Measurements from ENCODE around the gene TNFRSF4. TPM values are rescaled to one million over a fixed set of nuclear protein-coding genes. Genes with fewer than 3 reads are reported as not detected.
"Not testable (repeated sequence)": the region's sequence is repeated elsewhere in the genome, so short reads cannot be mapped to it uniquely, and the experiment has no call there.

Gene TNFRSF4
- total RNA-seq, 2 experiments from 2014 or later = 1.1 TPM; not detected in 1

DNA sequence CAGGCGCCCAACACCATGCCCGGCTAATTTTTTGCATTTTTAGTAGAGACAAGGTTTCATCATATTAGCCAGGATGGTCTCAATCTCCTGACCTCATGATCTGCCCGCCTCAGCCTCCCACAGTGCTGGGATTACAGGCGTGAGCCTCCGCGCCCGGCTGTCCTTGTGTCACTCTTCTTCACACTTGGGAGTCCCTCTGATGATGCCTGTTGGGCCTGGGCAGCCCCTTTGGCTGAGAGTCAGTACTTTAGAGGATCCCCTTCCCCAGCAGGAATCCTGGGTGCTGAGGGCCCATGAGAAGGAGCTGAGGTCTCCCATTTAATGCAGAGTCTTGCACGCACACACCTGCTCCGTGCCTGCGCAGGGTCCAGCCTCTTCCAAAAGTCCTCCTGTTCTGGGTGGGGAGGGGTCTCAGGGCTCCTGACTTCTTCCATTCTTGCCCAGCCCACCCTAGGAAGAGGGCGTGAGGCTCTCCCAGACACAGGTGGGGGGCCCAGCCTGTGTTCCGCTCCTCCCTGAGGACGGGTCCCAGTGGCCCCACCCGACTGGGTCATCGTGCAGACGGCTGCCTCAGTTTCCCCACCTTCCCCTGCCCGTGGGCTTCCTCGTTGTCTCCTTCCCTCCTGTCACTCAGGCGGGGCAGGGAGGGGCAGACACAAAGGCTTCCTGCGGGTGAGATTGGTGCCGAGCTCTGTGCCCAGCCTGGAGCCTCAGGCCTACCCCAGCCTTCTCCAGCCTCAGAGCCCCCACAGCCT is 36.3 kb downstream of the TNFRSF4 start:
- ChIA-PET POLR2A (no interaction called here), CTCF (ENCODE audit: unreplicated experiment) (no interaction called here)
- H3K9me3 ChIP-seq (ENCODE audit: low read length) = no peaks in the 10 kb centered on the region
- H3K79me2 ChIP-seq (ENCODE audit: insufficient read depth, low read depth, low read length) = no peaks in the 10 kb centered on the region
- BruUV-seq (replicated peaks) = no TSS peak
- no peak overlapping the region for H2AFZ ChIP-seq (ENCODE audit: low read length)
- H3K4me1 ChIP-seq (ENCODE audit: insufficient read depth, low read length, poor library complexity, severe bottlenecking) = no peaks in the 10 kb centered on the region
- intact Hi-C loops (cut with micrococcal nuclease; ENCODE audit: unreplicated experiment) = no loop called here
- no peaks in the 10 kb centered on the region for H3K36me3 ChIP-seq (ENCODE audit: insufficient read depth, low read length)
- H3K9me2 ChIP-seq (ENCODE audit: insufficient read depth, low read length) = no peaks in the 10 kb centered on the region
- H3K4me2 ChIP-seq (ENCODE audit: low read length) = no peak overlapping the region
- DNase-seq (ENCODE audit: low spot score) = no peak
- no peak overlapping the region for H3K27ac ChIP-seq (ENCODE audit: low read depth, low read length, poor library complexity, severe bottlenecking)
- no peak for TF ChIP-seq EZH2phosphoT487 (IDR thresholded peaks at IDR 0.05; ENCODE audit: borderline replicate concordance, low read depth, low read length)
- TF ChIP-seq, protein P1, sequence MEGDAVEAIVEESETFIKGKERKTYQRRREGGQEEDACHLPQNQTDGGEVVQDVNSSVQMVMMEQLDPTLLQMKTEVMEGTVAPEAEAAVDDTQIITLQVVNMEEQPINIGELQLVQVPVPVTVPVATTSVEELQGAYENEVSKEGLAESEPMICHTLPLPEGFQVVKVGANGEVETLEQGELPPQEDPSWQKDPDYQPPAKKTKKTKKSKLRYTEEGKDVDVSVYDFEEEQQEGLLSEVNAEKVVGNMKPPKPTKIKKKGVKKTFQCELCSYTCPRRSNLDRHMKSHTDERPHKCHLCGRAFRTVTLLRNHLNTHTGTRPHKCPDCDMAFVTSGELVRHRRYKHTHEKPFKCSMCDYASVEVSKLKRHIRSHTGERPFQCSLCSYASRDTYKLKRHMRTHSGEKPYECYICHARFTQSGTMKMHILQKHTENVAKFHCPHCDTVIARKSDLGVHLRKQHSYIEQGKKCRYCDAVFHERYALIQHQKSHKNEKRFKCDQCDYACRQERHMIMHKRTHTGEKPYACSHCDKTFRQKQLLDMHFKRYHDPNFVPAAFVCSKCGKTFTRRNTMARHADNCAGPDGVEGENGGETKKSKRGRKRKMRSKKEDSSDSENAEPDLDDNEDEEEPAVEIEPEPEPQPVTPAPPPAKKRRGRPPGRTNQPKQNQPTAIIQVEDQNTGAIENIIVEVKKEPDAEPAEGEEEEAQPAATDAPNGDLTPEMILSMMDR (conservative IDR thresholded peaks at IDR 0.05; ENCODE audit: low read length) = no peak
- no peak overlapping the region for H3K4me3 ChIP-seq (ENCODE audit: low read depth, low read length, poor library complexity, severe bottlenecking)
- no peaks in the 10 kb centered on the region for H4K20me1 ChIP-seq (ENCODE audit: insufficient read depth, low read length)

DNA sequence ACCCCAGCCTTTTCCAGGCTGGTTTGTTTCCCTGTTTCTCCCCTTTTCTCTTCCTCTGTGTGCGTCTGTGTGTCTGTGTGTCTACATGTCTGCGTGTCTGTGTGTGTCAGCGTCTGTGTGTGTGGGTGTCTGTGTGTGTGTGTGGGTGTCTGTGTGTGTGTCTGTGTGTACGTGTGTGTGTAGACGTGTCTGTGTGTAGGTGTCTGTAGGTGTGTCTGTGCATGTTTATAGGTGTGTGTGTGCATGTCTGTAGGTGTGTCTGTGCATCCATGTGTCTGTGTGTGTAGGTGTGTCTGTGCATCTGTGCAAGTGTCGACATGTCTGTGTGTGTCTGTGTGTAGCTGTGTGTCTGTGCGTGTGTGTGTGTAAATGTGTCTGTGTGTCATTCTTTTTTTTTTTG is 37.0 kb downstream of the TNFRSF4 start:
- no peak overlapping the region for H2AFZ ChIP-seq (ENCODE audit: low read length)
- DNase-seq (ENCODE audit: low spot score) = no peak
- no TSS peak for BruUV-seq (replicated peaks)
- H4K20me1 ChIP-seq (ENCODE audit: insufficient read depth, low read length) = no peaks in the 10 kb centered on the region
- intact Hi-C loops (cut with micrococcal nuclease; ENCODE audit: unreplicated experiment) = no loop called here
- no peaks in the 10 kb centered on the region for H3K79me2 ChIP-seq (ENCODE audit: insufficient read depth, low read depth, low read length)
- no peak overlapping the region for H3K4me3 ChIP-seq (ENCODE audit: low read depth, low read length, poor library complexity, severe bottlenecking)
- no peak overlapping the region for H3K4me2 ChIP-seq (ENCODE audit: low read length)
- ChIA-PET POLR2A (no interaction called here), CTCF (ENCODE audit: unreplicated experiment) (no interaction called here)
- no peaks in the 10 kb centered on the region for H3K4me1 ChIP-seq (ENCODE audit: insufficient read depth, low read length, poor library complexity, severe bottlenecking)
- no peaks in the 10 kb centered on the region for H3K9me3 ChIP-seq (ENCODE audit: low read length)
- H3K27ac ChIP-seq (ENCODE audit: low read depth, low read length, poor library complexity, severe bottlenecking) = no peak overlapping the region
- no peaks in the 10 kb centered on the region for H3K9me2 ChIP-seq (ENCODE audit: insufficient read depth, low read length)
- H3K36me3 ChIP-seq (ENCODE audit: insufficient read depth, low read length) = no peaks in the 10 kb centered on the region
- TF ChIP-seq, protein P1 (conservative IDR thresholded peaks at IDR 0.05; ENCODE audit: low read length) = no peak
- TF ChIP-seq EZH2phosphoT487 (IDR thresholded peaks at IDR 0.05; ENCODE audit: borderline replicate concordance, low read depth, low read length) = no peak

DNA sequence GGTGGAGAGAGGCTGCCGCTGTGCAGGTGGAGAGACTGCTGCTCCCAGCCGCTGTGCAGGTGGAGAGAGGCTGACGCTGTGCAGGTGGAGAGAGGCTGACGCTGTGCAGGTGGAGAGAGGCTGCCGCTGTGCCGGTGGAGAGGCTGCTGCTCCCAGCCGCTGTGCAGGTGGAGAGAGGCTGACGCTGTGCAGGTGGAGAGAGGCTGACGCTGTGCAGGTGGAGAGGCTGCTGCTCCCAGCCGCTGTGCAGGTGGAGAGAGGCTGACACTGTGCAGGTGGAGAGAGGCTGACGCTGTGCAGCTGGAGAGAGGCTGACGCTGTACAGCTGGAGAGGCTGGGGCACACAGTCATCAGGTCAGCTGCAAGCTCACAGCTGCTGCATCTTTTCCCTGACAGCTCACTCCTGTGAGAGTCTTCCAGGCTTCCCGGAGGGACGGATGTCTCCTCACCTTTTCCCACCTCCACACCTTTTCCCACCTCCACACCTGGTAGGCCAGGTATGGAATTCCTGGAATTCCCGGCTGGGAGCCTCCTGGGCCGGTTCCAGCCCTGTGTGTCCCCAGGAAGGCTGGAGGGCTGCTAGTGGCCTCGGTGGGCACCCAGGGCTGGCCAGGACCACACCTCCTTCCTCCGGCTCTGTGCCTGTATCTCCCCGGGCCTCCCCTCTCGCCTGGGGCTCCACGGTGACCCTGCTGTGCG is 37.7 kb downstream of the TNFRSF4 start:
- H3K9me3 ChIP-seq (ENCODE audit: low read length); H3K36me3 ChIP-seq (ENCODE audit: insufficient read depth, low read length); H3K4me2 ChIP-seq (ENCODE audit: low read length); H3K9me2 ChIP-seq (ENCODE audit: insufficient read depth, low read length); H3K4me1 ChIP-seq (ENCODE audit: insufficient read depth, low read length, poor library complexity, severe bottlenecking); DNase-seq (ENCODE audit: low spot score); H4K20me1 ChIP-seq (ENCODE audit: insufficient read depth, low read length); intact Hi-C loops (cut with micrococcal nuclease; ENCODE audit: unreplicated experiment); H3K79me2 ChIP-seq (ENCODE audit: insufficient read depth, low read depth, low read length); CTCF ChIA-PET (ENCODE audit: unreplicated experiment); H2AFZ ChIP-seq (ENCODE audit: low read length); H3K27ac ChIP-seq (ENCODE audit: low read depth, low read length, poor library complexity, severe bottlenecking); BruUV-seq (replicated peaks); H3K4me3 ChIP-seq (ENCODE audit: low read depth, low read length, poor library complexity, severe bottlenecking): not testable (repeated sequence)
- POLR2A ChIA-PET = interaction anchor here (0.5 kb wide), 1 partner anchor 643 kb away, joined by 3 read pairs; no protein-coding TSS in a partner anchor

Measured in OCI-LY7 (cell line).